Neural progenitor cell (in vitro differentiated cells): ENCODE measurements around the gene MTCL1. TPM values are rescaled to one million over a fixed set of nuclear protein-coding genes. Genes with fewer than 3 reads are reported as not detected.

ENCODE experiments used
- DNase-seq: peaks from one replicate; pipeline ENCODE4 v3.0.0-alpha.2; 2016; ENCODE audit warnings: low spot score
- H2AFZ ChIP-seq: fragments of 200-600 bp; sonication (generic); replicated peaks from 2 replicates; pipeline ENCODE4 v1.6.1; 2016; ENCODE audit warnings: antibody characterized with exemption
- H3F3A ChIP-seq: fragments of 200-600 bp; sonication (generic); 2 replicates; pipeline ENCODE4 v1.6.1; 2016; ENCODE audit warnings: antibody characterized with exemption, low read depth
- H3K27ac ChIP-seq: fragments of 200-600 bp; sonication (generic); 2 replicates; pipeline ENCODE4 v1.5.1; 2016; ENCODE audit warnings: mild to moderate bottlenecking
- H3K27me3 ChIP-seq: fragments of 200-600 bp; sonication (generic); 2 replicates; pipeline ENCODE4 v1.6.1; 2016; ENCODE audit warnings: mild to moderate bottlenecking, moderate library complexity
- H3K36me3 ChIP-seq: fragments of 200-600 bp; sonication (generic); 2 replicates; pipeline ENCODE4 v1.5.1; 2016
- H3K4me1 ChIP-seq: fragments of 200-600 bp; sonication (generic); 2 replicates; pipeline ENCODE4 v1.6.1; 2016; ENCODE audit warnings: mixed run types
- H3K4me2 ChIP-seq: fragments of 200-600 bp; sonication (generic); 2 replicates; pipeline ENCODE4 v1.6.1; 2016
- H3K4me3 ChIP-seq: fragments of 200-600 bp; sonication (generic); 2 replicates; pipeline ENCODE4 v1.5.1; 2016
- H3K79me2 ChIP-seq: fragments of 200-600 bp; sonication (generic); 2 replicates; pipeline ENCODE4 v1.6.1; 2016; ENCODE audit warnings: low read depth
- H3K9ac ChIP-seq: fragments of 200-600 bp; sonication (generic); 2 replicates; pipeline ENCODE4 v1.6.1; 2016
- H3K9me3 ChIP-seq: fragments of 200-600 bp; sonication (generic); 2 replicates; pipeline ENCODE4 v1.5.1; 2016; ENCODE audit warnings: low read depth
- H4K20me1 ChIP-seq: fragments of 200-600 bp; sonication (generic); 2 replicates; pipeline ENCODE4 v1.6.1; 2016; ENCODE audit warnings: low read depth
- H3K27ac Mint-ChIP-seq: 3 replicates; pipeline ENCODE4 v1.8.0; 2021; ENCODE audit warnings: mixed read lengths
- H3K27me3 Mint-ChIP-seq: 2 replicates; pipeline ENCODE4 v1.8.0; 2022; ENCODE audit warnings: low read depth, mild to moderate bottlenecking, inconsistent platforms, moderate library complexity, mixed read lengths; ENCODE audit not compliant: insufficient read depth
- H3K36me3 Mint-ChIP-seq: 3 replicates; pipeline ENCODE4 v1.8.0; 2021; ENCODE audit warnings: mixed read lengths
- H3K4me1 Mint-ChIP-seq: 3 replicates; pipeline ENCODE4 v1.8.0; 2021; ENCODE audit warnings: mixed read lengths
- H3K4me3 Mint-ChIP-seq: 3 replicates; pipeline ENCODE4 v1.8.0; 2021; ENCODE audit warnings: mild to moderate bottlenecking, moderate library complexity, mixed read lengths
- H3K9me3 Mint-ChIP-seq: 3 replicates; pipeline ENCODE4 v1.8.0; 2020; ENCODE audit warnings: mixed read lengths
- CTCF ChIP-seq: fragments of 200-600 bp; sonication (generic); IDR thresholded peaks from 2 replicates; pipeline ENCODE4 v1.5.1; 2017; ENCODE audit warnings: antibody characterized with exemption, mild to moderate bottlenecking
- EZH2 ChIP-seq: fragments of 200-600 bp; sonication (generic); IDR thresholded peaks from 2 replicates; pipeline ENCODE4 v1.6.1; 2017; ENCODE audit warnings: antibody characterized with exemption, mild to moderate bottlenecking, moderate library complexity
- EZH2phosphoT487 ChIP-seq: fragments of 200-600 bp; sonication (generic); IDR thresholded peaks from 2 replicates; pipeline ENCODE4 v1.6.1; 2017; ENCODE audit warnings: antibody characterized with exemption
- total RNA-seq: library from RNA; depleted of rRNA; stranded (reverse); fragments of >200 nt; gene quantifications from 2 replicates; pipeline ENCODE4 v1.2.3, GENCODE V29; 2015; ENCODE audit warnings: low replicate concordance

The MTCL1 gene
- total RNA-seq, 1 donor from 2014 or later = 36.9 TPM

- H3K36me3 Mint-ChIP-seq = no peaks in the 10 kb centered on the region
- peaks cover 8% of the 10 kb centered on the region for H3K4me1 Mint-ChIP-seq
- no peak overlapping the region for H3K4me3 ChIP-seq
- H3F3A ChIP-seq = no peaks in the 10 kb centered on the region
- no peak overlapping the region for H3K27ac Mint-ChIP-seq
- H3K27me3 Mint-ChIP-seq = peaks cover 13% of the 10 kb centered on the region
- no peaks in the 10 kb centered on the region for H3K27me3 ChIP-seq
- H3K36me3 ChIP-seq = no peaks in the 10 kb centered on the region
- no peak overlapping the region for H3K4me2 ChIP-seq
- no peaks in the 10 kb centered on the region for H4K20me1 ChIP-seq
- no peak overlapping the region for H3K27ac ChIP-seq
- no peaks in the 10 kb centered on the region for H3K9me3 ChIP-seq
- H2AFZ ChIP-seq = no peak overlapping the region
- peaks cover 2% of the 10 kb centered on the region for H3K9me3 Mint-ChIP-seq
- H3K79me2 ChIP-seq = no peaks in the 10 kb centered on the region
- no peak overlapping the region for H3K9ac ChIP-seq
- no peak for DNase-seq
- TF ChIP-seq EZH2 = no peak
- no peak for TF ChIP-seq CTCF
- TF ChIP-seq EZH2phosphoT487 = no peak
- no peak overlapping the region for H3K4me3 Mint-ChIP-seq
- H3K4me1 ChIP-seq = no peaks in the 10 kb centered on the region
Measured at GRCh38 chr18:8845506-8845905, 140.2 kb downstream of the MTCL1 start.

DNA sequence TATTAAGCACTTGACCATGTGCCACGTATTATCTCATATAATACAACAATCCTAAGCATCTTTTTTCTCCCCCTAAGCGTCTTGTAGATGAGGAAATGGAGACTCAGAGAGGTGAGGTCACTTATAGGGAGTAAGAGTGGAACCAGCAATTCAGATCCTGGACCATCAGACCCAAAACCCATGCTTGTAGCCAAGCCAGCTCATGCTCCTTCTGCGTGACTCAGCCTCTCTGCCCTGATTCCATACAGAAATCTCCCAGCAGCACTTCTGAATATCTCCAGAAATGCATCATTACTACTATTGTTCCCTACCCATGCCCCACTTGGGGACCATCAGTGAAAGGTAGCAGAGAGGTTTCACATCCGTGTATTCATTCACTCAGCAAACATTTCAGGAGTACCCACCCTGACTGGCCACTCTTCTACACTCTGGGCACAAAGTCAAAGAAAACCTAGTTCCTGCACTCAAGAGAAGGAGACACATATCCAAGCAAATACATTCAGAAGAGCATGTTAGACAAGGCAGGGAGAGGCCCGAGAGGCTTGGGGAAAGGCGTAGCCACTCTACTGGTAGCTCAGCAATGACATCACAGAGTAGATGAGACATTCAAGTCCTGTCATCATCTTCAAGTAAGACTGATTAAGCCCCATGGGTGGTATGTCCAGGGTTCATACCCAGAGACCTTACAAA lies 141.9 kb downstream of the MTCL1 start:
- H3K4me2 ChIP-seq = no peak overlapping the region
- no peak overlapping the region for H3K4me3 ChIP-seq
- no peak overlapping the region for H3K4me3 Mint-ChIP-seq
- no peaks in the 10 kb centered on the region for H3K36me3 Mint-ChIP-seq
- H3K9me3 Mint-ChIP-seq = peaks cover 2% of the 10 kb centered on the region
- no peak for DNase-seq
- TF ChIP-seq CTCF (no peak), EZH2 (no peak), EZH2phosphoT487 (no peak)
- no peaks in the 10 kb centered on the region for H3K9me3 ChIP-seq
- H3K27me3 Mint-ChIP-seq = peaks cover 13% of the 10 kb centered on the region
- H3F3A ChIP-seq = no peaks in the 10 kb centered on the region
- no peaks in the 10 kb centered on the region for H3K79me2 ChIP-seq
- H4K20me1 ChIP-seq = no peaks in the 10 kb centered on the region
- no peaks in the 10 kb centered on the region for H3K36me3 ChIP-seq
- no peak overlapping the region for H3K27ac ChIP-seq
- H3K9ac ChIP-seq = no peak overlapping the region
- H3K4me1 ChIP-seq = no peaks in the 10 kb centered on the region
- H2AFZ ChIP-seq = no peak overlapping the region
- no peak overlapping the region for H3K27ac Mint-ChIP-seq
- H3K27me3 ChIP-seq = no peaks in the 10 kb centered on the region
- peaks cover 10% of the 10 kb centered on the region for H3K4me1 Mint-ChIP-seq

- no peak overlapping the region for H3K4me3 ChIP-seq
- Mint-ChIP-seq H3K27ac (no peak overlapping the region), H3K36me3 (no peaks in the 10 kb centered on the region), H3K9me3 (peaks cover 2% of the 10 kb centered on the region), H3K27me3 (peaks cover 12% of the 10 kb centered on the region), H3K4me3 (no peak overlapping the region), H3K4me1 (peaks cover 10% of the 10 kb centered on the region)
- H3K36me3 ChIP-seq = no peaks in the 10 kb centered on the region
- H3F3A ChIP-seq = no peaks in the 10 kb centered on the region
- no peak overlapping the region for H3K4me2 ChIP-seq
- no peaks in the 10 kb centered on the region for H3K79me2 ChIP-seq
- no peaks in the 10 kb centered on the region for H3K9me3 ChIP-seq
- H3K27me3 ChIP-seq = no peaks in the 10 kb centered on the region
- DNase-seq = no peak
- no peaks in the 10 kb centered on the region for H3K4me1 ChIP-seq
- no peak overlapping the region for H3K9ac ChIP-seq
- TF ChIP-seq CTCF = no peak
- H3K27ac ChIP-seq = no peak overlapping the region
- no peak overlapping the region for H2AFZ ChIP-seq
- H4K20me1 ChIP-seq = no peaks in the 10 kb centered on the region
Measured at GRCh38 chr18:8847900-8848299, 142.5 kb downstream of the MTCL1 start.
